ENCODE data around the gene SLC6A8.

DNA sequence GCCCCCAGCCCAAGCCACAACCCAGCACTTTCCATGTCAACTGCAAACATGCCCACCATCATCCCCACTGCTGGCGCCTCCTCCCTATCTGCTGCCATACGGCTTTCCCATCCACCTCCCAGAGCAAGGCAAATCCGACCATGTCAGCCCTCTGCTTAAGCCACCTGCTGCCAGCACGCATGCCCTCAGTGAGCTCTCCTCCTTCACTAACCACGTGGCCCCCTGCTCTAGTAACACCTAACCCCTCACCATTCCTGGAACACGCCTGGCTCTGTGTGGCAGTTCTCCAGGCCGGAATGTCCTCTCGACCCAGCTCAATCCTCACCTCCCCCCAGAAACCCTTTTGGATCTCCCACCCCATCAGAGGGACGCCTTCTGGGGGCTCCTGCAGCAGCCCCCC is 19.1 kb downstream of the SLC6A8 start:
- TF ChIP-seq, protein P1, sequence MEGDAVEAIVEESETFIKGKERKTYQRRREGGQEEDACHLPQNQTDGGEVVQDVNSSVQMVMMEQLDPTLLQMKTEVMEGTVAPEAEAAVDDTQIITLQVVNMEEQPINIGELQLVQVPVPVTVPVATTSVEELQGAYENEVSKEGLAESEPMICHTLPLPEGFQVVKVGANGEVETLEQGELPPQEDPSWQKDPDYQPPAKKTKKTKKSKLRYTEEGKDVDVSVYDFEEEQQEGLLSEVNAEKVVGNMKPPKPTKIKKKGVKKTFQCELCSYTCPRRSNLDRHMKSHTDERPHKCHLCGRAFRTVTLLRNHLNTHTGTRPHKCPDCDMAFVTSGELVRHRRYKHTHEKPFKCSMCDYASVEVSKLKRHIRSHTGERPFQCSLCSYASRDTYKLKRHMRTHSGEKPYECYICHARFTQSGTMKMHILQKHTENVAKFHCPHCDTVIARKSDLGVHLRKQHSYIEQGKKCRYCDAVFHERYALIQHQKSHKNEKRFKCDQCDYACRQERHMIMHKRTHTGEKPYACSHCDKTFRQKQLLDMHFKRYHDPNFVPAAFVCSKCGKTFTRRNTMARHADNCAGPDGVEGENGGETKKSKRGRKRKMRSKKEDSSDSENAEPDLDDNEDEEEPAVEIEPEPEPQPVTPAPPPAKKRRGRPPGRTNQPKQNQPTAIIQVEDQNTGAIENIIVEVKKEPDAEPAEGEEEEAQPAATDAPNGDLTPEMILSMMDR (IDR thresholded peaks at IDR 0.05; ENCODE audit: insufficient read depth, low read depth, low read length) = no peak
- TF ChIP-seq EZH2 (IDR thresholded peaks at IDR 0.05; ENCODE audit: insufficient read depth, low read length) = no peak
